B cell (primary cell): ENCODE data around the gene DKK3. TPM values are rescaled to one million over a fixed set of nuclear protein-coding genes. Genes with fewer than 3 reads are reported as not detected.

Experiments used
- ATAC-seq: fragments of 200-7000 bp; cut with Tn5 transposase; one replicate; pipeline ENCODE4 v1.10.0; 2021; ENCODE audit warnings: low read depth, mild to moderate bottlenecking, moderate number of reproducible peaks, moderate library complexity
- CTCF ChIA-PET: fragments of 350-600 bp; sonication (Branson Sonifier 250); formaldehyde crosslinking; loops from one replicate; lab custom pipeline; 2021; ENCODE audit warnings: antibody characterized with exemption, inconsistent platforms; lab: Charles Lee
- POLR2A ChIA-PET: fragments of 350-600 bp; sonication (Branson Sonifier 250); formaldehyde crosslinking; loops from one replicate; lab custom pipeline; 2021; ENCODE audit warnings: antibody characterized with exemption; lab: Charles Lee
- DNase-seq: peaks from one replicate; pipeline ENCODE4 v3.0.0; 2013
- H2AFZ ChIP-seq: 2 replicates; pipeline ENCODE4 v1.6.1; 2012; ENCODE audit warnings: mild to moderate bottlenecking, low read depth, low read length; ENCODE audit not compliant: insufficient read depth, poor library complexity, severe bottlenecking
- H3K27ac ChIP-seq, 2 donors: 1 replicate in 1 of 2; 2 replicates in 1 of 2; pipeline ENCODE4 v1.5.1; 2012 to 2013; ENCODE audit warnings: low read length in 2 of 2, mild to moderate bottlenecking in 2 of 2, moderate library complexity in 1 of 2
- H3K27me3 ChIP-seq, 4 experiments: fragments of 200-600 bp in 1 of 4; sonication (generic) in 1 of 4; replicated peaks in 1 of 4; 1 replicate in 2 of 4; 2 replicates in 2 of 4; pipeline versions ENCODE4 v1.6.1 to v1.7.0; 2013 to 2016; ENCODE audit warnings: low read length in 3 of 4, mild to moderate bottlenecking in 2 of 4, mixed read lengths in 1 of 4, moderate library complexity in 1 of 4; ENCODE audit not compliant: insufficient read depth in 4 of 4, control insufficient read depth in 3 of 4; ENCODE audit errors: control extremely low read depth in 1 of 4
- H3K36me3 ChIP-seq, 2 experiments: replicated peaks in 1 of 2; 1 replicate in 1 of 2; 2 replicates in 1 of 2; pipeline versions ENCODE4 v1.6.1 to v1.7.1; 2013; ENCODE audit warnings: low read length in 1 of 2; ENCODE audit not compliant: insufficient read depth in 2 of 2, control insufficient read depth in 1 of 2; ENCODE audit errors: control extremely low read depth in 1 of 2, extremely low read depth in 1 of 2
- H3K4me1 ChIP-seq, 2 donors: fragments of 200-600 bp in 1 of 2; sonication (generic) in 1 of 2; 1 replicate in 1 of 2; 2 replicates in 1 of 2; pipeline versions ENCODE4 v1.5.1 to v1.6.1; 2013 to 2017; ENCODE audit warnings: low read length in 2 of 2; ENCODE audit not compliant: control insufficient read depth in 2 of 2, insufficient read depth in 2 of 2
- H3K4me2 ChIP-seq: replicated peaks from 2 replicates; pipeline ENCODE3; 2012; ENCODE audit warnings: mild to moderate bottlenecking, low read depth, low read length; ENCODE audit not compliant: poor library complexity, severe bottlenecking
- H3K4me3 ChIP-seq, 5 experiments: fragments of 200-600 bp in 1 of 5; sonication (generic) in 1 of 5; 1 replicate in 3 of 5; 2 replicates in 2 of 5; pipeline versions ENCODE4 v1.5.1 to v1.7.0; 2011 to 2016; ENCODE audit warnings: low read length in 4 of 5, mild to moderate bottlenecking in 4 of 5, low read depth in 2 of 5, control low read depth in 1 of 5, moderate library complexity in 1 of 5; ENCODE audit not compliant: insufficient read depth in 1 of 5; ENCODE audit errors: control extremely low read depth in 1 of 5, extremely low read depth in 1 of 5
- H3K79me2 ChIP-seq: fragments of 200-600 bp; sonication (generic); one replicate; pipeline ENCODE4 v1.6.0; 2016; ENCODE audit warnings: low read length; ENCODE audit not compliant: control insufficient read depth, insufficient read depth
- H3K9ac ChIP-seq: fragments of 200-600 bp; sonication (generic); 2 replicates; pipeline ENCODE4 v1.6.1; 2017; ENCODE audit warnings: mild to moderate bottlenecking, low read length, moderate library complexity
- H3K9me3 ChIP-seq, 3 donors: one replicate each; pipeline versions ENCODE4 v1.6.1 to v1.7.1; 2013; ENCODE audit warnings: low read length in 2 of 3; ENCODE audit not compliant: control insufficient read depth in 2 of 3, insufficient read depth in 1 of 3; ENCODE audit errors: control extremely low read depth in 1 of 3
- H4K20me1 ChIP-seq: 2 replicates; pipeline ENCODE4 v1.6.0; 2012; ENCODE audit warnings: mild to moderate bottlenecking, low read length; ENCODE audit not compliant: insufficient read depth, control insufficient read depth, poor library complexity, severe bottlenecking
- H3K27ac Mint-ChIP-seq: one replicate; pipeline ENCODE4 v1.8.0; 2021; ENCODE audit warnings: mixed read lengths
- H3K27me3 Mint-ChIP-seq: one replicate; pipeline ENCODE4 v1.8.0; 2021; ENCODE audit warnings: mixed read lengths
- H3K4me1 Mint-ChIP-seq: one replicate; pipeline ENCODE4 v1.8.0; 2021; ENCODE audit warnings: mixed read lengths
- H3K4me3 Mint-ChIP-seq: one replicate; pipeline ENCODE4 v1.8.0; 2021; ENCODE audit warnings: mixed read lengths
- H3K9me3 Mint-ChIP-seq: one replicate; pipeline ENCODE4 v1.8.0; 2022; ENCODE audit warnings: mixed read lengths; ENCODE audit not compliant: insufficient read depth
- EZH2 ChIP-seq: IDR thresholded peaks from 2 replicates; pipeline ENCODE4 v1.6.1; 2012; ENCODE audit warnings: borderline replicate concordance, low read depth, mild to moderate bottlenecking, moderate library complexity, low read length; ENCODE audit not compliant: insufficient read depth, poor library complexity, severe bottlenecking
- WGBS: methylation state at CpG from one replicate; pipeline ENCODE4 v1.1.5; 2013; ENCODE audit warnings: missing lambda C conversion rate; ENCODE audit not compliant: insufficient coverage; 5-methylcytosine and 5-hydroxymethylcytosine counted together
- intact Hi-C: fragments of 100-400 bp; cut with micrococcal nuclease; formaldehyde crosslinking; loops from one replicate; pipeline ENCODE4 v1.10.0; 2022
- polyA plus RNA-seq: library from polyadenylated mRNA; depleted of rRNA; stranded (reverse); fragments of >200 nt; gene quantifications from 2 replicates; pipeline ENCODE4 v1.2.3, GENCODE V29; 2012
- total RNA-seq, 2 donors: library from RNA; stranded (reverse); fragments of 120-200 nt in 1 of 2; gene quantifications; 1 replicate in 1 of 2; 2 replicates in 1 of 2; pipeline versions ENCODE4 v1.2.3 to v1.2.4, GENCODE V29; 2013 to 2022
- TF ChIP-seq, protein P1 (sequence below): fragments of 200-600 bp; IDR thresholded peaks from one replicate; pipeline ENCODE4 v1.8.0; 2022; ENCODE audit warnings: antibody characterized with exemption, mild to moderate bottlenecking

Gene DKK3
- total and polyA plus RNA-seq, 2 donors (not counting 1 experiment from before 2014, with no cell fraction given): 0.33 TPM; not detected in 1

DNA sequence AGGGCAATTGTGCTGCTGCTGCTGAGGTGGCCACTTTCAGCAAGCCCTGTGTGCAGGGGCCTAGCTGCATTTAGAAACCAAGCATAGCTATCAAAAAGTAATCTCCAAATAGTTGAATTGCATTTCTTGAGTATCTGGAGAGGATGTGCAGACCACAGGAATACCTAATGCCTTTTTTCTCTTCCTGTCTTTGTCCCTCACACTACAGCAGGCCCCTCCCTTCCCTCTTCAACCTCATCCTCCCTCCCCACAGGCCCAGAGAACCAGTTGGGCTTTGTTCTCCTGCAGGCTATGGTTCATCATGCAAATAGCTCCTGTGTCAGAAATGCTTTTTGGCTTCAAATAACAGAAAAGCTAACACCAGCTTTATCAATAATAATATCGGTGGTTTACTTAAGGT lies 47.7 kb downstream of the DKK3 start:
- Histone ChIP-seq H3K9me3 (peaks cover 0 to 4% (median 0%) of the 10 kb centered on the region in 3 donors), H3K9ac (no peak overlapping the region), H2AFZ (no peak overlapping the region), H4K20me1 (no peaks in the 10 kb centered on the region), H3K36me3 (peaks cover 9 to 10% of the 10 kb centered on the region in 2 experiments), H3K4me3 (no peak overlapping the region), H3K4me2 (no peak overlapping the region), H3K27ac (no peak overlapping the region), H3K27me3 (peaks cover 0 to 4% (median 0%) of the 10 kb centered on the region in 4 experiments), H3K79me2 (no peaks in the 10 kb centered on the region), H3K4me1 (no peaks in the 10 kb centered on the region)
- TF ChIP-seq EZH2: no peak
- TF ChIP-seq, protein P1, sequence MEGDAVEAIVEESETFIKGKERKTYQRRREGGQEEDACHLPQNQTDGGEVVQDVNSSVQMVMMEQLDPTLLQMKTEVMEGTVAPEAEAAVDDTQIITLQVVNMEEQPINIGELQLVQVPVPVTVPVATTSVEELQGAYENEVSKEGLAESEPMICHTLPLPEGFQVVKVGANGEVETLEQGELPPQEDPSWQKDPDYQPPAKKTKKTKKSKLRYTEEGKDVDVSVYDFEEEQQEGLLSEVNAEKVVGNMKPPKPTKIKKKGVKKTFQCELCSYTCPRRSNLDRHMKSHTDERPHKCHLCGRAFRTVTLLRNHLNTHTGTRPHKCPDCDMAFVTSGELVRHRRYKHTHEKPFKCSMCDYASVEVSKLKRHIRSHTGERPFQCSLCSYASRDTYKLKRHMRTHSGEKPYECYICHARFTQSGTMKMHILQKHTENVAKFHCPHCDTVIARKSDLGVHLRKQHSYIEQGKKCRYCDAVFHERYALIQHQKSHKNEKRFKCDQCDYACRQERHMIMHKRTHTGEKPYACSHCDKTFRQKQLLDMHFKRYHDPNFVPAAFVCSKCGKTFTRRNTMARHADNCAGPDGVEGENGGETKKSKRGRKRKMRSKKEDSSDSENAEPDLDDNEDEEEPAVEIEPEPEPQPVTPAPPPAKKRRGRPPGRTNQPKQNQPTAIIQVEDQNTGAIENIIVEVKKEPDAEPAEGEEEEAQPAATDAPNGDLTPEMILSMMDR: no peak
- intact Hi-C loops: no loop called here
- H3K27me3 Mint-ChIP-seq: no peaks in the 10 kb centered on the region
- no peaks in the 10 kb centered on the region for H3K9me3 Mint-ChIP-seq
- H3K27ac Mint-ChIP-seq: no peak overlapping the region
- DNase-seq (no peak), ATAC-seq (no peak)
- H3K4me1 Mint-ChIP-seq: peaks cover 10% of the 10 kb centered on the region
- ChIA-PET CTCF (interaction anchor here (1.6 kb wide), 1 partner anchor 15 kb away, joined by 4 read pairs; no protein-coding TSS in a partner anchor), POLR2A (no interaction called here)
- whole genome bisulfite sequencing: no CpG with 5 or more reads among the region's 1 CpG
- H3K4me3 Mint-ChIP-seq: no peak overlapping the region

DNA sequence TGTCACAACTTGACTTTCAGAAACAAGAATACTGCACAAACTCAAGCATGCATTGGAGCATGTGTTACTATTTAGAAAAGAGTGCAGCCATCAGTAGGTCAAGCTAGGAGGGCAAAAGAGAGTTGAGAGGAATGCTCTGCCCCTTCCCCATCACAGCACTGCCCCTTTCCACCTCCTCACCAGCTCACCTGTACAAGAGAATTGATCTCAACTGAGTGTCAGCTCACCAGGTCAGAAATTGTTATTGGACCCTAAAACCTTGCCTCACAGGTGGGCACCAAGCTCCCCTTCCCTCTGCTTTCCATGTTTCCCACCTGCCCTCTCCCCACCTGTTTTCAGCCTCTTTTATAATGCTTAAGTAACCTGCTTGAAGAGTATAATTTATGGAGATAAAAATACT lies 48.8 kb downstream of the DKK3 start:
- Histone ChIP-seq H3K4me1 (no peaks in the 10 kb centered on the region), H4K20me1 (no peaks in the 10 kb centered on the region), H3K27me3 (peaks cover 0 to 4% (median 0%) of the 10 kb centered on the region in 4 experiments), H3K79me2 (no peaks in the 10 kb centered on the region), H3K36me3 (peaks cover 16 to 17% of the 10 kb centered on the region in 2 experiments), H2AFZ (no peak overlapping the region), H3K27ac (no peak overlapping the region), H3K9me3 (peaks cover 0 to 4% (median 0%) of the 10 kb centered on the region in 3 donors), H3K4me3 (no peak overlapping the region), H3K9ac (no peak overlapping the region), H3K4me2 (no peak overlapping the region)
- Mint-ChIP-seq H3K4me3 (no peak overlapping the region), H3K27ac (no peak overlapping the region), H3K4me1 (peaks cover 10% of the 10 kb centered on the region), H3K9me3 (no peaks in the 10 kb centered on the region), H3K27me3 (no peaks in the 10 kb centered on the region)
- ATAC-seq (no peak), DNase-seq (no peak)
- ChIA-PET CTCF (interaction anchor here (0.6 kb wide), 1 partner anchor 172 kb away, joined by 3 read pairs; no protein-coding TSS in a partner anchor), POLR2A (interaction anchor here (0.6 kb wide), 1 partner anchor 1058 kb away, joined by 3 read pairs; no protein-coding TSS in a partner anchor)
- no peak for TF ChIP-seq EZH2
- TF ChIP-seq, protein P1: no peak
- intact Hi-C loops: no loop called here
